Liver (tissue), 9 donors: Measurements from ENCODE around the gene RNASEH2A. TPM values are rescaled to one million over a fixed set of nuclear protein-coding genes. Genes with fewer than 3 reads are reported as not detected.

ENCODE experiments used
- DNase-seq: peaks from one replicate; pipeline ENCODE4 v3.0.0-alpha.2; 2017; ENCODE audit warnings: low spot score
- H3K27ac ChIP-seq, 2 donors: one replicate each; pipeline ENCODE4 v1.7.0; 2013; ENCODE audit warnings: inconsistent platforms in 2 of 2, low read length in 2 of 2, control low read depth in 1 of 2, low read depth in 1 of 2, mild to moderate bottlenecking in 1 of 2
- H3K27me3 ChIP-seq, 4 donors: one replicate each; pipeline versions ENCODE4 v1.6.1 to v1.7.0; 2013; ENCODE audit warnings: low read length in 3 of 4, inconsistent platforms in 1 of 4, mild to moderate bottlenecking in 1 of 4, moderate library complexity in 1 of 4; ENCODE audit not compliant: control insufficient read depth in 4 of 4, insufficient read depth in 4 of 4
- H3K36me3 ChIP-seq, 4 donors: one replicate each; pipeline versions ENCODE4 v1.6.1 to v1.7.0; 2013; ENCODE audit warnings: low read length in 3 of 4, mild to moderate bottlenecking in 3 of 4, low read depth in 1 of 4, moderate library complexity in 1 of 4; ENCODE audit not compliant: control insufficient read depth in 4 of 4, insufficient read depth in 3 of 4
- H3K4me1 ChIP-seq, 4 donors: one replicate each; pipeline versions ENCODE4 v1.6.1 to v1.7.0; 2013; ENCODE audit warnings: low read length in 3 of 4, mild to moderate bottlenecking in 3 of 4, moderate library complexity in 1 of 4; ENCODE audit not compliant: control insufficient read depth in 4 of 4, insufficient read depth in 4 of 4
- H3K4me3 ChIP-seq, 3 donors: one replicate each; pipeline versions ENCODE4 v1.6.1 to v1.7.0; 2013; ENCODE audit warnings: low read length in 3 of 3, control low read depth in 1 of 3, low read depth in 1 of 3, mild to moderate bottlenecking in 1 of 3
- H3K9ac ChIP-seq, 2 donors: one replicate each; pipeline ENCODE4 v1.7.0; 2013; ENCODE audit warnings: low read length in 2 of 2, mild to moderate bottlenecking in 2 of 2, moderate library complexity in 2 of 2, control low read depth in 1 of 2, low read depth in 1 of 2
- H3K9me3 ChIP-seq, 4 donors: one replicate each; pipeline versions ENCODE4 v1.6.1 to v1.7.0; 2013; ENCODE audit warnings: low read length in 3 of 4; ENCODE audit not compliant: control insufficient read depth in 4 of 4
- ATF3 ChIP-seq: IDR thresholded peaks from 2 replicates; pipeline ENCODE4 v1.6.1; 2016; ENCODE audit warnings: antibody characterized with exemption
- CTCF ChIP-seq: fragments of 150-350 bp; IDR thresholded peaks from 2 replicates; pipeline ENCODE4 v1.5.1; 2017; ENCODE audit warnings: improper control_type of control experiment, low read depth, low read length; ENCODE audit not compliant: missing input control
- EGR1 ChIP-seq, 2 donors: IDR thresholded peaks; 2 replicates each; pipeline ENCODE4 v1.6.1; 2016 to 2018; ENCODE audit warnings: antibody characterized with exemption in 2 of 2, low read depth in 2 of 2
- FOXA1 ChIP-seq: IDR thresholded peaks from 2 replicates; pipeline ENCODE4 v1.6.1; 2016; ENCODE audit warnings: antibody characterized with exemption
- FOXA2 ChIP-seq: IDR thresholded peaks from 2 replicates; pipeline ENCODE4 v1.6.1; 2016; ENCODE audit warnings: antibody characterized with exemption
- GABPA ChIP-seq, 2 donors: IDR thresholded peaks in 1 of 2; conservative IDR thresholded peaks in 1 of 2; 2 replicates each; pipeline ENCODE4 v1.6.1; 2016; ENCODE audit warnings: antibody characterized with exemption in 2 of 2, mild to moderate bottlenecking in 1 of 2, moderate library complexity in 1 of 2
- HNF4A ChIP-seq, 2 donors: conservative IDR thresholded peaks; 2 replicates each; pipeline ENCODE4 v1.6.1; 2016; ENCODE audit warnings: antibody characterized with exemption in 2 of 2, mild to moderate bottlenecking in 2 of 2
- HNF4G ChIP-seq: IDR thresholded peaks from 2 replicates; pipeline ENCODE4 v1.6.1; 2016; ENCODE audit warnings: antibody characterized with exemption
- JUND ChIP-seq, 2 donors: IDR thresholded peaks; 2 replicates each; pipeline ENCODE4 v1.6.1; 2016; ENCODE audit warnings: antibody characterized with exemption in 2 of 2
- MAX ChIP-seq: IDR thresholded peaks from 2 replicates; pipeline ENCODE4 v1.6.1; 2016; ENCODE audit warnings: antibody characterized with exemption
- NR2F2 ChIP-seq: IDR thresholded peaks from 2 replicates; pipeline ENCODE4 v1.6.1; 2016; ENCODE audit warnings: antibody characterized with exemption
- RAD21 ChIP-seq, 2 donors: IDR thresholded peaks; 2 replicates each; pipeline ENCODE4 v1.6.1; 2016; ENCODE audit warnings: antibody characterized with exemption in 2 of 2, mild to moderate bottlenecking in 2 of 2
- REST ChIP-seq: IDR thresholded peaks from 2 replicates; pipeline ENCODE4 v1.6.1; 2016; ENCODE audit warnings: antibody characterized with exemption, mild to moderate bottlenecking
- RXRA ChIP-seq, 2 donors: IDR thresholded peaks; 2 replicates each; pipeline ENCODE4 v1.6.1; 2017 to 2018; ENCODE audit warnings: antibody characterized with exemption in 2 of 2, mild to moderate bottlenecking in 1 of 2
- SP1 ChIP-seq: IDR thresholded peaks from 2 replicates; pipeline ENCODE4 v1.6.1; 2018; ENCODE audit warnings: antibody characterized with exemption, mild to moderate bottlenecking
- TAF1 ChIP-seq: conservative IDR thresholded peaks from 2 replicates; pipeline ENCODE4 v1.6.1; 2016; ENCODE audit warnings: antibody characterized with exemption, mild to moderate bottlenecking
- YY1 ChIP-seq: IDR thresholded peaks from 2 replicates; pipeline ENCODE4 v1.6.1; 2016; ENCODE audit warnings: antibody characterized with exemption, mild to moderate bottlenecking
- ZBTB33 ChIP-seq: IDR thresholded peaks from 2 replicates; pipeline ENCODE4 v1.6.1; 2016; ENCODE audit warnings: antibody characterized with exemption
- WGBS: extraction: QIAGEN DNeasy Blood & Tissue Kit; methylation state at CpG from one replicate; pipeline ENCODE4 v1.1.7; 2013; 5-methylcytosine and 5-hydroxymethylcytosine counted together
- polyA plus RNA-seq, 2 donors: library from polyadenylated mRNA; stranded (reverse) in 1 of 2; unstranded in 1 of 2; fragments of 200-250 nt in 1 of 2; fragments of >200 nt in 1 of 2; fragmentation: Nextera tagmentation in 1 of 2; extraction: Ambion mirVana in 1 of 2; gene quantifications; one replicate each; pipeline versions ENCODE4 v1.2.1 to v1.2.3, GENCODE V29; 2013 to 2015
- total RNA-seq, 2 donors: library from RNA; depleted of rRNA; stranded (reverse); fragments of >200 nt; gene quantifications; one replicate each; pipeline ENCODE4 v1.2.3, GENCODE V29; 2014
- donor health status: healthy.
- donor health status: healthy.
- donor health status: healthy.
- donor health status: healthy.
- donor health status: healthy.

The RNASEH2A gene
- total and polyA plus RNA-seq, 4 donors, result 1.8 to 17.5 (median 3.5) TPM

GRCh38 chr19:12788042-12788681, 18.2 kb upstream of the RNASEH2A start:
- TF ChIP-seq TAF1, result no peak
- no peaks in the 10 kb centered on the region for H3K36me3 ChIP-seq

GRCh38 chr19:12788682-12789097, 17.7 kb upstream of the RNASEH2A start:
- Histone ChIP-seq H3K4me3 (peak overlapping the region; percentile 58 to 66 (median 59)), H3K9ac (peak overlapping the region; percentile 75 to 96), H3K27me3 (no peaks in the 10 kb centered on the region), H3K9me3 (no peaks in the 10 kb centered on the region), H3K36me3 (no peaks in the 10 kb centered on the region), H3K27ac (peak overlapping the region; percentile 98 to 99), H3K4me1 (peaks cover 7 to 38% (median 21%) of the 10 kb centered on the region in 4 donors)
- WGBS, result under 1% methylated on average over 12 of the region's 12 CpGs
- peak; percentile 83 for DNase-seq
- TF ChIP-seq JUND (IDR thresholded peaks at IDR 0.05), result no peak
- TF ChIP-seq GABPA (IDR thresholded peaks at IDR 0.05 in 1 of 2, conservative IDR thresholded peaks at IDR 0.05 in 1 of 2), result no peak
- no peak for TF ChIP-seq TAF1
- TF ChIP-seq FOXA1, result no peak
- TF ChIP-seq REST, result peak; percentile 35
- no peak for TF ChIP-seq ZBTB33
- TF ChIP-seq RAD21 (IDR thresholded peaks at IDR 0.05), result peak in 1 of 2 donors; percentile 5
- TF ChIP-seq HNF4A (conservative IDR thresholded peaks at IDR 0.05), result peak; percentile 44 to 55
- TF ChIP-seq FOXA2, result no peak
- TF ChIP-seq NR2F2, result peak; percentile 58
- TF ChIP-seq CTCF, result no peak
- TF ChIP-seq RXRA (IDR thresholded peaks at IDR 0.05), result peak; percentile 47 to 60
- peak; percentile 35 to 58 for TF ChIP-seq EGR1 (IDR thresholded peaks at IDR 0.05; ENCODE audit: low read depth in 2 of 2)
- no peak for TF ChIP-seq HNF4G
- TF ChIP-seq SP1, result peak; percentile 58
- TF ChIP-seq MAX, result peak; percentile 37
- TF ChIP-seq ATF3, result no peak
- peak; percentile 12 for TF ChIP-seq YY1

More at GRCh38 chr19:12788042-12788681, 18.2 kb upstream of the RNASEH2A start:
- Histone ChIP-seq H3K9ac (peak overlapping the region; percentile 16 to 75), H3K27me3 (no peaks in the 10 kb centered on the region), H3K9me3 (no peaks in the 10 kb centered on the region), H3K27ac (peak overlapping the region; percentile 98 to 99), H3K4me3 (peak overlapping the region in 1 of 3 donors; percentile 58), H3K4me1 (peaks cover 8 to 43% (median 25%) of the 10 kb centered on the region in 4 donors)
- WGBS, result 50% methylated on average over 4 of the region's 4 CpGs
- no peak for DNase-seq
